Measurements from ENCODE around the gene PPP2R5C. TPM values are rescaled to one million over a fixed set of nuclear protein-coding genes. Genes with fewer than 3 reads are reported as not detected.

Gene PPP2R5C
- polyA plus RNA-seq, 1 donor from 2014 or later: 111 TPM

GRCh38 chr14:101903111-101903561, 141.6 kb downstream of the PPP2R5C start:
- H3F3A ChIP-seq (ENCODE audit: insufficient read depth, low read length, poor library complexity, severe bottlenecking): no peaks in the 10 kb centered on the region
- TF ChIP-seq REST (IDR thresholded peaks at IDR 0.05; ENCODE audit: borderline replicate concordance): no peak
- no peak for TF ChIP-seq POLR2AphosphoS5 (IDR thresholded peaks at IDR 0.05)
- TF ChIP-seq SMC3 (conservative IDR thresholded peaks at IDR 0.05; ENCODE audit: poor library complexity): no peak
- no peak for TF ChIP-seq TAF1 (IDR thresholded peaks at IDR 0.05; ENCODE audit: low read depth)
- no peak for TF ChIP-seq EZH2 (IDR thresholded peaks at IDR 0.05; ENCODE audit: borderline replicate concordance, insufficient read depth, low read length, poor library complexity, severe bottlenecking)
- TF ChIP-seq EP300 (conservative IDR thresholded peaks at IDR 0.05; ENCODE audit: poor library complexity, severe bottlenecking): no peak
- no peak for TF ChIP-seq MXI1 (conservative IDR thresholded peaks at IDR 0.05; ENCODE audit: poor library complexity, severe bottlenecking)
- TF ChIP-seq CTCF (IDR thresholded peaks at IDR 0.05; ENCODE audit: poor library complexity, severe bottlenecking): no peak
- TF ChIP-seq RAD21 (conservative IDR thresholded peaks at IDR 0.05): no peak
- no peaks in the 10 kb centered on the region for H3K79me2 ChIP-seq (replicated peaks; ENCODE audit: insufficient read depth, low read length)
- H3K9me2 ChIP-seq (ENCODE audit: insufficient read depth, low read length): no peaks in the 10 kb centered on the region
- no peaks in the 10 kb centered on the region for H3K9me3 ChIP-seq (ENCODE audit: low read length)
- no peak overlapping the region for H3K27ac ChIP-seq (ENCODE audit: low read length)
- no peaks in the 10 kb centered on the region for H3K27me3 ChIP-seq (ENCODE audit: insufficient read depth, low read depth, low read length)
- no peaks in the 10 kb centered on the region for H4K20me1 ChIP-seq (ENCODE audit: insufficient read depth)
- no peak overlapping the region for H2AFZ ChIP-seq (ENCODE audit: low read depth, low read length)
- no peak overlapping the region for H3K4me2 ChIP-seq (ENCODE audit: low read length)
- peaks cover 4% of the 10 kb centered on the region for H3K36me3 ChIP-seq (ENCODE audit: insufficient read depth, low read length)
- no peak overlapping the region for H3K4me3 ChIP-seq (ENCODE audit: low read length)
- H3K9ac ChIP-seq (ENCODE audit: low read length): no peak overlapping the region

- Histone ChIP-seq H3K4me3 (ENCODE audit: low read length) (no peak overlapping the region), H4K20me1 (ENCODE audit: insufficient read depth) (no peaks in the 10 kb centered on the region), H3K4me2 (ENCODE audit: low read length) (no peak overlapping the region), H3K9ac (ENCODE audit: low read length) (no peak overlapping the region), H3K9me2 (ENCODE audit: insufficient read depth, low read length) (no peaks in the 10 kb centered on the region), H3K9me3 (ENCODE audit: low read length) (no peaks in the 10 kb centered on the region), H3F3A (ENCODE audit: insufficient read depth, low read length, poor library complexity, severe bottlenecking) (no peaks in the 10 kb centered on the region), H2AFZ (ENCODE audit: low read depth, low read length) (no peak overlapping the region), H3K79me2 (replicated peaks; ENCODE audit: insufficient read depth, low read length) (no peaks in the 10 kb centered on the region), H3K27ac (ENCODE audit: low read length) (no peak overlapping the region), H3K27me3 (ENCODE audit: insufficient read depth, low read depth, low read length) (no peaks in the 10 kb centered on the region), H3K36me3 (ENCODE audit: insufficient read depth, low read length) (peaks cover 12% of the 10 kb centered on the region)
- TF ChIP-seq TAF1 (IDR thresholded peaks at IDR 0.05; ENCODE audit: low read depth): no peak
Observed at GRCh38 chr14:101905614-101906013, 144.1 kb downstream of the PPP2R5C start.

GRCh38 chr14:101906645-101907044, 145.1 kb downstream of the PPP2R5C start:
- H3K9ac ChIP-seq (ENCODE audit: low read length): no peak overlapping the region
- no peaks in the 10 kb centered on the region for H3K9me2 ChIP-seq (ENCODE audit: insufficient read depth, low read length)

More at GRCh38 chr14:101906645-101907044, 145.1 kb downstream of the PPP2R5C start:
- H3K27ac ChIP-seq (ENCODE audit: low read length): no peak overlapping the region
- H2AFZ ChIP-seq (ENCODE audit: low read depth, low read length): no peak overlapping the region
- H3K4me3 ChIP-seq (ENCODE audit: low read length): no peak overlapping the region
- H3K79me2 ChIP-seq (replicated peaks; ENCODE audit: insufficient read depth, low read length): no peaks in the 10 kb centered on the region
- H3K36me3 ChIP-seq (ENCODE audit: insufficient read depth, low read length): peaks cover 12% of the 10 kb centered on the region
- no peaks in the 10 kb centered on the region for H3K27me3 ChIP-seq (ENCODE audit: insufficient read depth, low read depth, low read length)
- no peaks in the 10 kb centered on the region for H3F3A ChIP-seq (ENCODE audit: insufficient read depth, low read length, poor library complexity, severe bottlenecking)
- no peak overlapping the region for H3K4me2 ChIP-seq (ENCODE audit: low read length)
- no peaks in the 10 kb centered on the region for H4K20me1 ChIP-seq (ENCODE audit: insufficient read depth)
- no peaks in the 10 kb centered on the region for H3K9me3 ChIP-seq (ENCODE audit: low read length)
- no peak for TF ChIP-seq CTCF (IDR thresholded peaks at IDR 0.05; ENCODE audit: poor library complexity, severe bottlenecking)
- TF ChIP-seq REST (IDR thresholded peaks at IDR 0.05; ENCODE audit: borderline replicate concordance): no peak
- TF ChIP-seq TAF1 (IDR thresholded peaks at IDR 0.05; ENCODE audit: low read depth): no peak
- TF ChIP-seq POLR2AphosphoS5 (IDR thresholded peaks at IDR 0.05): no peak
- no peak for TF ChIP-seq SMC3 (conservative IDR thresholded peaks at IDR 0.05; ENCODE audit: poor library complexity)
- TF ChIP-seq EZH2 (IDR thresholded peaks at IDR 0.05; ENCODE audit: borderline replicate concordance, insufficient read depth, low read length, poor library complexity, severe bottlenecking): no peak
- TF ChIP-seq MXI1 (conservative IDR thresholded peaks at IDR 0.05; ENCODE audit: poor library complexity, severe bottlenecking): no peak
- no peak for TF ChIP-seq EP300 (conservative IDR thresholded peaks at IDR 0.05; ENCODE audit: poor library complexity, severe bottlenecking)
- no peak for TF ChIP-seq RAD21 (conservative IDR thresholded peaks at IDR 0.05)
